ENCODE measurements around the gene CCNE1.

DNA sequence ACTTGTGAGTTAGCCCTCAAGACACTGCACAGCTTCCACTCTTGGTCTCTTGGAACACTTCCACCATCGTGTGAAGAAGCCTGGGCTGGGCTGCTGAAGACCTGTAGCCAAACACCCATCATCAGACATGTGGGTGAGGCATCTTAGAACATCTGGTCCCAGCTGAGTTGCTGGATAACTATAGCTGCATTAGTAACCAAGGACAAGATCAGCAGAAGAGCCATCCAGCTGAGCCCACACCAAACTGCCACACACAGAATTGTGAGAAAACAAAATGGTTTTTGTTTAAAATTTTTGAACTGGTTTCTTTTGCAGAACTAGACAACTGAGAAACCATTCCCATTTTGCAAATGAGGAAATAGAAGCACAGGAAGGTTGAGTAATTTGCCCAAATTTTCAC is 56.2 kb downstream of the CCNE1 start:
- TF ChIP-seq EZH2 (IDR thresholded peaks at IDR 0.05) (no peak), POLR2AphosphoS5 (IDR thresholded peaks at IDR 0.05; ENCODE audit: borderline replicate concordance, low read depth, low read length) (no peak), FOXP2 (optimal IDR thresholded peaks at IDR 0.05; ENCODE audit: control extremely low read depth, extremely low read length, insufficient read depth) (no peak)

Measured in SK-N-MC (cell line).